Germinal center (tissue), 1 donor: ENCODE results near the gene DDX60.
"Not testable (repeated sequence)": the region's sequence is repeated elsewhere in the genome, so short reads cannot be mapped to it uniquely, and the experiment has no call there.

Experiments used
- DNase-seq: peaks from one replicate; pipeline ENCODE4 v3.0.0; 2012; ENCODE audit warnings: mixed read lengths, low spot score

The DDX60 gene

DNA sequence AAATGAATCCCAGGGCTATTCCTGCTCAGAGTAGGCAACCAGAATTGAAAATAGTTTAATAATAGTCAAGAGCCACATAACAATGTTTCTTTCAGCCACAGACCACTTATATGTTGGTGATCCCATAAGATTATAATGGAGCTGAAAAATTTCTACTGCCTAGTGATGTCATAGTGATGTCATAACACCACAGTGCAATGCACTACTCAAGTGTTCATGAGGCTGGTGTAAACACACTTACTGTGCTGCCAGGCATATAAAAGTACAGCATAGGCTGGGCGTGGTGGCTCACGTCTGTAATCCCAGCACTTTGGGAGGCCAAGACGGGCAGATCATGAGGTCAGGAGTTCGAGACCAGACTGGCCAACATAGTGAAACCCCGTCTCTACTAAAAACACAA, 15.1 kb downstream of the DDX60 start:
- not testable (repeated sequence) for DNase-seq

DNA sequence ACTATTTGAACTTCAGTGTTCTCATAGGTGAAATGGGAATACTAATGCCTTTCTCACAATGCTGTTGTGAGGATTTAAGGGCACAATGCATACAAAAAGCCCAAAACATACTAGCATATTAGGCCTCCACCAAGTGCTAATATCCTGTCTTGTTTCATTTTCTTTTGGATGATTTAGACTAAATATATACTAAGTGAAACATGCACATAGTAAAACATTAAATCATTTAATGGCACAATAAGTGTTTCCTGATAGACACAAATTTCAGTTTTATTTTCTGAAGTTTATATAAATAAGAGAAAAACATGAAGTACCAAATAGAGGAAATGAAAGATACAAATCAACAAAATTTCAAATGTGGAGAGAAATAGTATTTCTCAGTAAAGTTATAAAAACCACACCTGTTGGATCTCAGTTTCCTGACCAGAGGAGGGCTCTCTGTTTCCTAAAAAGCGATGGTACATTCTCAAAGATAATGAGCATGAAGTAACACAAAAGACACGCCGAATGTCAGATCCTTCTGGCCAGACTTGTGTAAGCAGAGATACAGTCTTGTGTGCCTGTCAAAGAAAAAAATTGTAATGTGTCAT, 25.1 kb downstream of the DDX60 start:
- no peak for DNase-seq

DNA sequence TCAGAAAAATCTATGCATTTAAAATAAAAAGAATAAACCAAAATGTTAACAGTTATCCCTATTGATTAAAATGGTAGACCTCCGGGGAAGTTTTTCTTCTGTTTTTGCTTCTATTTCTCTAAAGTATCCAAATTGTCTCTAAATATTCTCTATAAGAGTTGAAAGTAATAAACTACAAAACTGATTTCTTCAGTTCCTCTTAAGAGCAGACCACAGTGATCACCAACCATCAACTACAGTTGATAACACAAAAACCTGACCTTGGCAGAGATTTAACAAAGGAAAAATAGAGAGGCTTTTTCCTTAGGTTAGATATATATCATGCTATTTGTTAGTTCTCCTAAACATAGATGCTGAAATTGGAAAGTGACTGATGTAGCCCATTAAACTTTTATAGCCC, 27.3 kb downstream of the DDX60 start:
- no peak for DNase-seq

DNA sequence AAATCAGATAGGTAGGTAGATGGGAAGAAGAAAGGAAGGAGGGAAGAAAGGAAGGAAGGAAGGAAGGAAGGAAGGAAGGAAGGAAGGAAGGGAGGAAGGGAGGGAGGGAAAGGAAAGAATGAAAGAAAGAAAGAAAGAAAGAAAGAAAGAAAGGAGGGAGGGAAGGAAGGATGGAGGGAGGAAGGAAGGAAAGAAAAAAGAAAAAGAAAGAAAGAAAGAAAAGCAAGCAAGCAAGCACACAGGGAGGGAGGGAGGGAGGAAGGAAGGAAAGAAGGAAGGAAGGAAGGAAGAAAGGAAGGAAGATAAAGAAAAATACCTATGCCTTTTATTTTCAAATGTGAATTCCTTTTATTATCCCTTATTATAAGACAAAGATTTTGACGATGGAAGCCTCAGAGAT, 32.7 kb downstream of the DDX60 start:
- DNase-seq = not testable (repeated sequence)

DNA sequence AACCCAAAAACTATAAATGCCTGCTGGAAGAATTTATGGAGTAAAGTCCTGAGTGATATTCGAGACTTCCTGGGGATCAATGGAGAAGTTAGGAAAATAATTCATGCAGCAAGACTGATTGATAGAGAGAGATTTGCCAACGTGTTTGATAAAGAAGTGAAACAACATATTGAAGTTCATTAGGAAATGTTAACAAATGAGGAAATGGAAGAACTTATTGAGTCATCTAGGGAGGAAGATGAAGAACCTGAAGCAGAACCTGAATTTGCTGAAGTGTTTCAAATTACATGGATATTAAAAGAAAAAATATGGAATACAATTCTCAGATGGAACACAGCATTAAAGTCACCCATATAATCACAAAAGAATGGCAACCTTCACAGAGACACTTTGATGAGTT, 39.0 kb downstream of the DDX60 start:
- no peak for DNase-seq

DNA sequence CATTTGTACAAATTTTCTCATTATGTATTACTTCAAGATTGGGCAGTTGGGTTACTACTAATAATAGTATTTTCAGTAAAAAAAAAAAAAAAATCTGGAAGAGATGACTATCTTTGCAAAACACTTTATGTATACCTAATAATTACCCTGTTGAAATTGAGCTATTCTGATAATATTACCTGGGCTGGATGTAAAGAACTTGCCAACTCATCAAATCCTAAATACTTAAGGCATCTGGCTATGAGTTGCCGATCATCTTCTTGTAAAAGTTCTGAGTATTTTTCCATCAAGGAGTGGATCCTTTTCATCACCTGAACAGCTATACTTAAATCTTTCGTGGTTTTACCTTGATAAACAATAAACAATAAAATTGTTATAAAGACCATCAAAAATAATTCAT, 42.7 kb downstream of the DDX60 start:
- DNase-seq = no peak

DNA sequence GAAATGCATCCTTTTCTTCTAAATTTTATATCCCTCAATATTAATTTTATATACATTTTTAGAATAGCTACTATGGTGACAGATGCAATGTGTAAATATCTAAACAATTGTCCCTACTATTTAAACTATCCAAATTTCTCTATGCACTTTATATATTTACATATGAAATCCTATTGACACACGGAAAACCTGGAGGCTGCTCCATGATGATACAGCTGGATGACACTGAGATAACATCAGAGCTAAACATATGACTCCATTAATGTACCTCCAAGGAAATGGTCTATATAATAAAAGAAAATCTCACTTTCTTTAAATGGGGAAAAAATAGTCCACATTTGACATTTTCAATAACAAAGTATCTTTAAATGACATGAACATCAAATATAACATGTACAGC, 43.7 kb downstream of the DDX60 start:
- DNase-seq = no peak

DNA sequence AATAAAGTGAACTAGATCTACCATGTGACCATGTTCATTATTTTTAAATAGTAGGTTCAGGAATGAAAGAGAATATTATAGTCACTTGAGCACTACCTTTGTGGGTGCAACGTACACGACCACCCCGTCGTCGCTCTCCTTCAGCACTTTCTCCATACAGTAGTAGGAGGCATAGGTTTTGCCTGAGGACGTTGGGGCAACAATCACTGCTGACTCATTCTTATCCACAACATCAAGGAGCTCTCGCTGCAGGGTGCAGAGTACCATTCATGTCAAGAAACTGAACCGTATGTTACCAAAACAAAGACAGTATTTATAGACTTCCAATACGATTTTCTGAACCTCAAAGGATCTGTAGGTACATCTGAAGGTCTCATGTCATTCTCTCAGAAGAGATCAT, 44.7 kb downstream of the DDX60 start:
- DNase-seq = no peak

DNA sequence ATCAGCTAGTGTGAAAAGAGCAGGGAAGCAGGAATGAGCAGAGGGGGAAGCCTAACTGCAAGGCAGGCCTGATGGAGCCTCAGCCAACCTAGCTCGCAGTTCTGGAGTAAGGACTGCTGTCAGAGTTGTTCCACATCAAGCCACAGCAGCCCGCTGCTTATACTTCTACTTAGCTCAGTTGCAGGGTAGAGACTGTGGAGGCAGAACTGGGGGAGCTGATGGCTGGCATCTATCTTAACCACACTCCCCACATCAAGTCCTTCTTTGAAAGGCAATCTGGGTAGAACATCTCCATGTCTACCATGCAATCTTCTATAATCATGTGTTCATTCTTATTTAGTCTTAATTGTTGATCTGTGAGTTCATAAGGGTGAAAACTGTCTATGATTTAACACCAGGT, 46.1 kb downstream of the DDX60 start:
- no peak for DNase-seq

DNA sequence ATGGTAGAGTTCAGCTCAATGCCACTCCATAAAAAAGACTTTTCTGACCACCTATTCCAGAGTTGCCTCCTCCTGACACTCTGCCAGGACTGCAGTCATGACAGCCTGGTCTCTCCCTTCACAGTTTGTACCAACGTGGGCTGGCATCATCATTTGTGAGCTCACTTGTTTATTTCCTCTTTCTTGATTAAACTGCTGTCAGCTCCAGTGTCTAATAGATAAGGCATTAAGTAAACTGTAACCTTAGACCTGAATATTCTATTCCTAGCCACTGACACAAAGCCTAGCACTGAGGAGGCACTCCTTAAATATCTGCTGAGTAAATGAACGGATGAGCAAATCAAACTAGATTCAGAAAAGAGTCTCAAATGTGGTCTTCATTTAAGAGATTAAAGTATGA, 48.7 kb downstream of the DDX60 start:
- no peak for DNase-seq

DNA sequence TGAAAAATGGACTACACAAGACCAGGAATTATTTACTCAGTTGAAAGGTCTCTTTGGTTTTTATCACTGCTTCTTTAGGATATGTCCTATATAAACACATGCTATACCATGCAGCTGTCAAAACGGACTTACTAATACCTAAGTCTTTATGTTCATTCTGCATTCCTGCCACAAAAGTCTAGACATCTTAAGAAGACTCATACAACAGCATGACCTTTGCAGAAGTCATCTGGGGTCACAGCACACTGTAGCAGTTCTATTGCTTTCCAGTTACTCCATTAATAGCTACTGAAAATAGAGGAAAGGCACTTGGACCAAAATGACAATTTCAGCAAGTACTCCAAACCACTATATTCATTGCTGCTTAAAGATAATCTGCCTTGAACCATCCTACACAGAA, 53.2 kb downstream of the DDX60 start:
- DNase-seq = no peak

DNA sequence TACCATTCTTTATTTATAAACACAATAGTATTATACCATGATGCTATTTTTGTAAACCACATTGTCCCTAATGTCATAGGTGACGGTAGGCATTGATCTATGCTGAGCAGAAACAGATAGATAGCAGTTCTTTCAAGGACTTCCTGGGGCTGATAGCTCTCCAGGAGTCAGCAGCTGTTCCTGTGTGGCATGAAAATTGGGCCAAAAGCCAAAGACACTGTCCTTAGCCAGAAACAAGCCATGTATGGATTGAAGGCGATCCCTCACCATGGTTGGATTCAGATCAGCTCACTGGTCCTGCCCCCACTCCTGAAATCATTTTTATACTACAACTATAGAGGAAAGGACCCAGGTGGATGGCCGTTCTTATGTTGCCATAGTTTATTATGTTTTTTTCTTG, 53.6 kb downstream of the DDX60 start:
- no peak for DNase-seq

DNA sequence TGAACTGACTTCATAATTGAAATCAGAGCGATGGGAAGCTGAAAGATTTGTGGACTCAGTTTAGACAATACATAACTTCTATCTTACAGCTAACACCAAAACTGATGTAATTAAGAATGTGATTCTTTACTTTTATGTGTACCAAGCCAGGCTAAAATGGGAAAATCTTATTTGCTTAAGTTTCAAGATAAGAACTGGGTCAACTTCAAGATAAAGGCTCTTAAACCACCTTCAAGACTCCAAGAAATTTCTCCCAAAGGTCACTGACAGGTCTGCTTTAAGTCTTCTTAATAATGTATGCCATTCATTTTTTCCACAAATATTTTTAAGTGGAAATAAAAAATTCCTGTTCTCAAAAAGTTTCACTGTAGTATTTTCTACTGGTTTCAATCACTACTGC, 55.5 kb downstream of the DDX60 start:
- no peak for DNase-seq

DNA sequence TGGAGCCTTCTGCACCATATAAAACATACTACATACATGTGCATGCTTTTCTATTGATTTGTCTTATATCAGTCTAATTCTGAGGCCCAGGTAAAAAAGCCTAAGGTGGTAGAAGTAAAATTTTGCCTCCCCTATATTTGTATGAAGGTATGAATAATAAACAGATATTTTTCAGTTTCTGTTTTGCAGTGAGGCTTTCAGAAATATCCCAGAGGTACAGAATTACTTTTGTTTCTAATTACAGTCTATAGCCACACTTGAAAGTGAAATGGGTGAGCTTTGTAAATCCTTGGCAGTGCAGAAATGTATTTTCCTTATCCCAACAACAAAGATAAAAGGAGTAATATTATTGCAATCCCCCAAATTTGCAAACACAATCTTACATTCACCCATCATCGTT, 59.5 kb downstream of the DDX60 start:
- no peak for DNase-seq

DNA sequence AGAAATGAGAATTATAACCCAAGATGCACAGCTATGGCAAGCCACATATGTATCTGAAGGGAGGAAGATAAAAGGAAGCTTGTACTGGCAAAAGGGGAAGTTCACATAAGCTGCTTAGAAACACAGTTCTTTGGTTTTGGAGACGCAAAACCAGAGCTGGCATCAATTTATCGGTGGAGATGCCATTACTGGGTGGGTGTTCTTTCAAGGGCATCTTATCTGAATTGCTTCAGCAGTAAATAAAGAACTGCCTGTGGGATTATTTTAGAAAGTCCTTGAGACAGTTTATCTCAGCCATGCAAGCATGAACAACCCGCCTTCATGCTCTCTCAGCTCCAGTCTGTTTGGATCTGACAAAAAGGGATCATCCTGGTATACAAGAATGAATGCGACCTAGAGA, 60.8 kb downstream of the DDX60 start:
- no peak for DNase-seq

DNA sequence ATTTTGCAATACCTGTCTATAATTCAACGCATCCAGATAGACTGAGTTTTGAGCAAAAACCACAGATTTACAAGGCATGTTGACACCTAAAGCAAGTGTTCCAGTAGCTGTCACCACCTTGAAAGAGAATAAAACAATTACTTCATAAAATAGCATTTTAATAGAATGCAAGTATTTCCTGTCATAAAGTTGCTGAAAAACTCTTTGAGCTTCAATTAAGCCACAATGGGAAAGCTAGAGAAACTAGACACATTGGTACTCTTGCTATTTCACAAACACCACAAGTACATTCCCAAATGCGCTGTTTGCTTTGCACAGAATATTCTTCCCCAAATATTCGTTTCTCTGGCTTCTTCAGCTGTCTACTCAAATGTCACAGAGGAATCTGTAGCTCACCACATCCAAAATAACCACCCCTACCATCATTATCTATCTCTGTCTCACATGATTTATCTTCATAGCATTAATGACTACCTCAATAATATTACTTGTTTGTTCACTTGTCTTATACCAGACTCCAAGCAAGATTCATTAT, 70.3 kb downstream of the DDX60 start:
- DNase-seq = no peak

DNA sequence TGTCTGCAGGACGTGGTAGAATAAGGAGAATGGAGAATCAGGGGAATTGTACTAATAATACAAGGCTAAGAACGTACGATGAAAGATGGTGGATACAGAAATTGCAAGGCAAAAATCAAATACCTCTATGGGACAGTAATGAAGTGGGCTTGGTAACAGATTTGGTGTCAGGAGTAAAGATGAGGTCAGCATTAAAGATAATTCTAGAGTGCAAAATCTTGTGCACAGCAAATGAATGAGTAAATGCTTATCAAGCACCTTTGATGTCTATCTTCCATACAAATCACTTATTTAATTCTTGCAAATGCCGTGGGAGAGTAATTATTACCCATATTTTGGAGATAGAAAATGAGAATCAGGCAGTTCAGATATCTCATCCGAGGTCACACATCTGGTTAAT, 70.9 kb downstream of the DDX60 start:
- DNase-seq = no peak

DNA sequence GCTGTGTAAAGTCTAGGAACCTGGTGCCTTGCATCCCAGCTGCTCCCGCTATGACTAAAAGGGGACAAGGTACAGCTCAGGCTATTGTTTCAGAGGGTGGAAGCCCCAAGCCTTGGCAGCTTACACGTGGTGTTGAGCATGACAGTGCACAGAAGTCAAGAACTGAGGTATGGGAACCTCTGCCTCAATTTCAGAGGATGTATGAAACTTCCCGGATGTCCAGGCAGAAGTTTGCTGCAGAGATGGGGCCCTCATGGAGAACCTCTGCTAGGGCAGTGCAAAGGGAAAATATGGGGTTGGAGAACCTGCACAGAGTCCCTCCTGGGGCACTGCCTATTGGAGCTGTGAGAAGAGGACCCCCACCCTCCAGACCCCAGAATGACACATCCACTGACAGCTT, 76.6 kb downstream of the DDX60 start:
- DNase-seq = no peak

DNA sequence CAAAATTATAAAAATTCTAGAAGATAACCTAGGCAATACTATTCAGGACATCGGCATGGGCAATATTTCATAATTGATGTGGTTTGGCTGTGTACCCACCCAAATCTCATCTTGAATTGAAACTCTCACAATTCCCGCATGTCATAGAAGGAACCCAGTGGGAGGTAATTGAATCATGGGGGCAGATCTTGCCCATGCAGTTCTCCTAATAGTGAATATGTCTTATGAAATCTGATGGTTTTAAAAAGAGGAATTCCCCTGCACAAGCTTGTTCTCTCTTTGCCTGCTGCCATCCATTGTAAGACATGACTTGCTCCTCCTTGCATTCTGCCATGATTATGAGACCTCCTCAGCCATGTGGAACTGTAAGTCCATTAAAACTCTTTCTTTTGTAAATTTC, 77.7 kb downstream of the DDX60 start:
- DNase-seq = no peak

DNA sequence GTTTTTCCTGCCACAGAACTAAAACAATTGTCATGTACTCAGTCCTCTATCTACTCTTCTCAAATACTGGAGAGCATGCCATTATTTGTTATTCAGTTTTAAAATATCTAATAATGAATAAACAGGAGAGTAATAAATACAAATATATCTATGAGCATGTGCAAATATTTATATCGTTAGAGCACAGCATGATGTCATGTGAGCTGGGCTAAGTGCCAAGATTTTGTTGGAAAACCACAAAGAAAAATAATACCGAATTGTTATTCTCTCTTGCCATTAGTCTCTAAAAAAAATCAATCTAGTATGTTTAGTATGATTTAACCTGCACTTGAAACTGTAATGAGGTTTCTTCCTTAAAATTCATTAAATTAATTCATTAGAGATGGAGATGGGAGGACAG, 97.3 kb downstream of the DDX60 start:
- no peak for DNase-seq

DNA sequence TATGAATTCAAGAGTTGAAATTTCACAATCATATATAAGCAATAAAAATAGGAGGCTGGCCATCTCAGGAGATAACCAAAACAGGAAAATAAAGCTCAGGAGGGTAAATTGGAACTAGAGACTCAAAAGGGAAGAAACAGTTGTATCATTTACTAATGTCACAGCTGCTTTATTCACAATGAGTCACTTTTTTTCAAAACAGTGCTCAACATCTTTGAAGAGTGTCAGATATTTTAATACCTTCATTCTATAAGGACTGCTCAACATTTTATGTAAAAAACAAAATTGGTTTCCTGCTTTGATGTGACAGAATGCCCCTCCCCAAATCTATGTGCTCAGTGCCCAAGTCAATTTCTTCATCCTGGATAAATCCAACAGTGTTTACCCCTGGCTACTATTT, 97.7 kb downstream of the DDX60 start:
- no peak for DNase-seq

DNA sequence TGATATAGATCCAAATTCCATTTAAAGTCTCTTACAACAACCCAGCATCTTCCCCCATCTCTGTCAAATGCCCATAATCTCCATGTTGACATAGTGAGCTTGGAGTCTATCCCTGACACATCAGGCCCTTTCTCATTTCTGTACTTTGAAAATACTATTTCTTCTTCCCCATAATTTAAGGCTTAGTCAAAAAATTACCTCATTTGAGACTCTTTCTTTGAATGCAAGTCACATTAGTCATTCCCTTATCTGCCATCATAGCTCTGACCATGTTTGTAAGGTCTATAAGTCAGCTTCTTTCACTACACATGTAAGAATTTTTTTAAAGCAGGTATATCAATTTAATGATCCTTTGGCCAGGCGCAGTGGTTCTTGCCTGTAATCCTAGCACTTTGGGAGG, 99.9 kb downstream of the DDX60 start:
- DNase-seq = no peak

DNA sequence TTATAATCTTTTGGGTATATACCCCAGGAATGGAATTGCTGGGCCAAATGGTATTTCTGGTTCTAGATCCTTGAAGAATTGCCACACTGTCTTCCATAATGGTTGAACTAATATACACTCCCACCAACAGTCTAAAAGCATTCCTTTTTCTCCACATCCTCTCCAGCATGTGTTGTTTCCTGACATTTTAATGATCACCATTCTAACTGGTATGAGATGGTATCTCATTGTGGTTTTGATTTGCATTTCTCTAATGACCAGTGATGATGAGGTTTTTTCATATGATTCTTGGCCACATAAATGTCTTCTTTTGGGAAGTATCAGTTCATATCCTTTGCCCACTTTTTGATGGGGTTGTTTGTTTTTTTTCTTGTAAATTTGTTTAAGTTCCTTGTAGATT, 105.0 kb downstream of the DDX60 start:
- not testable (repeated sequence) for DNase-seq

DNA sequence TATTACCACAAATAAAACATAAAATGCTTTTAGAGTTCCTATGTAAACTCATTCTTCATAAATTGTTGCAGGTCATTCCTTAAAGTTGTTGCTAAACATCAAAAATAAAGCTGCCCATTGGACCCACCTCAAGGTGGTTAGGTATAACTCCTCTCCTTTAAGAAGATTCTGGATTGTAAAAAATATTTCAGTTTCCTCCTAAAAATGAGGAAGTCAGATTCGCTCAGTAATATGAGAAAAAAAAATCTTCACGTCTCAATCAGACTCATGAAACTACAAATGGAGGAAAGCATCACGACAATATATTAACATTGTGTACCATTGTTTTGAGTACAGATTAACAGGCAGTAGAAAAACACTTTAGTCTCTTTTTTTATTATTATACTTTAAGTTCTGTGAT, 105.9 kb downstream of the DDX60 start:
- DNase-seq = no peak
